NT2/D1 (cell line): ENCODE results near the gene RASL12.

Experiments used
- YY1 ChIP-seq: IDR thresholded peaks from 2 replicates; pipeline ENCODE4 v1.6.1; 2011; ENCODE audit not compliant: insufficient read length, insufficient read depth
- ZNF274 ChIP-seq: IDR thresholded peaks from 2 replicates; pipeline ENCODE4 v1.6.1; 2011; ENCODE audit warnings: mild to moderate bottlenecking, low read depth, low read length

GRCh38 chr15:65071381-65071811, 3.6 kb upstream of the RASL12 start:
- TF ChIP-seq ZNF274 (no peak), YY1 (no peak)
